ENCODE data around the gene CMTM5. TPM values are rescaled to one million over a fixed set of nuclear protein-coding genes. Genes with fewer than 3 reads are reported as not detected.

Gene CMTM5
- total RNA-seq, 1 donor from 2014 or later: not detected

DNA sequence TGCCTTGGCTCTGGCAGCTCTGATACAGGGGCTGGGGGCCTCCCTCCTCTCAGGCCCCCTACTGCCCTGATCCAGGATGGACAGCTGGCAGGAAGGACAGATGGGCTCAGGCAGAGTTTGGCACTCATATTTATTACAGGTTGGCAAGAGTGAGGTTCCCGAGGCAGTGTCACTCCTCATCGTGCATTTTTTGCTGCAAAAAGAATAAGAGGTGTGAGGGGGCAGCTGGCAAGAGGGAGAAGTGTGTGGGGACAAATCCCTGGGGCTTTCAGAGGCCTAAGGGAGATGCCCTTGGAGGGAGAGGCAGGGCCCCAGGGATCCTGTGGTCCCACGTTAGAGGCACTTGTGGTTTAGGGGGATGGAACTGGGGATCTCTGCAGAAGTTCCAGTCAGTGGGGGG, 5.0 kb downstream of the CMTM5 start:
- Histone ChIP-seq H3K27me3 (ENCODE audit: control insufficient read depth, insufficient read depth, low read length) (no peaks in the 10 kb centered on the region), H3K36me3 (ENCODE audit: control insufficient read depth, insufficient read depth, low read length) (no peaks in the 10 kb centered on the region), H3K4me3 (ENCODE audit: low read depth, low read length) (no peak overlapping the region)
- FAIRE-seq (no peak), DNase-seq (ENCODE audit: low read depth) (no peak)
- TF ChIP-seq, protein P1, sequence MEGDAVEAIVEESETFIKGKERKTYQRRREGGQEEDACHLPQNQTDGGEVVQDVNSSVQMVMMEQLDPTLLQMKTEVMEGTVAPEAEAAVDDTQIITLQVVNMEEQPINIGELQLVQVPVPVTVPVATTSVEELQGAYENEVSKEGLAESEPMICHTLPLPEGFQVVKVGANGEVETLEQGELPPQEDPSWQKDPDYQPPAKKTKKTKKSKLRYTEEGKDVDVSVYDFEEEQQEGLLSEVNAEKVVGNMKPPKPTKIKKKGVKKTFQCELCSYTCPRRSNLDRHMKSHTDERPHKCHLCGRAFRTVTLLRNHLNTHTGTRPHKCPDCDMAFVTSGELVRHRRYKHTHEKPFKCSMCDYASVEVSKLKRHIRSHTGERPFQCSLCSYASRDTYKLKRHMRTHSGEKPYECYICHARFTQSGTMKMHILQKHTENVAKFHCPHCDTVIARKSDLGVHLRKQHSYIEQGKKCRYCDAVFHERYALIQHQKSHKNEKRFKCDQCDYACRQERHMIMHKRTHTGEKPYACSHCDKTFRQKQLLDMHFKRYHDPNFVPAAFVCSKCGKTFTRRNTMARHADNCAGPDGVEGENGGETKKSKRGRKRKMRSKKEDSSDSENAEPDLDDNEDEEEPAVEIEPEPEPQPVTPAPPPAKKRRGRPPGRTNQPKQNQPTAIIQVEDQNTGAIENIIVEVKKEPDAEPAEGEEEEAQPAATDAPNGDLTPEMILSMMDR (IDR thresholded peaks at IDR 0.05; ENCODE audit: insufficient read depth, low read length, severe bottlenecking): no peak

DNA sequence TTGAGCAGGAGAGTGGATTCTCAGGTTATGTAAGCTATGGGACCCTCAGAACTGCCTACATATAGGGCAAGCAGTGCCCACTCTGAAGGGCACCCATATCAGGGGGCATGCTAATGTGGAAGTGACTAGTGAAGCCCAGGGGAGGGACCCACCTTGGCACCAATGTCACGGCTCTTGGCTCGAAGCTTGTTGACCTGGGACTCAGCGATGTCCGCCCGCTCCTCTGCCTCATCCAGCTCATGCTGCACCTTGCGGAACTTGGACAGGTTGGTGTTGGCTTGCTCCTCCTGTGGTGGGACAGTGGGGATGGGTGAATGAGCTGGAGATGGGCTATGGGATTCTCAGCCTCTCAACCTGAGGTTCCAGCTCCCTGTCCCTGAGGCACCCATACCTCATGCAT, 5.4 kb downstream of the CMTM5 start:
- TF ChIP-seq, protein P1 (IDR thresholded peaks at IDR 0.05; ENCODE audit: insufficient read depth, low read length, severe bottlenecking): no peak
- DNase-seq (ENCODE audit: low read depth) (no peak), FAIRE-seq (peak; percentile 87)
- H3K27me3 ChIP-seq (ENCODE audit: control insufficient read depth, insufficient read depth, low read length): no peaks in the 10 kb centered on the region
- H3K36me3 ChIP-seq (ENCODE audit: control insufficient read depth, insufficient read depth, low read length): no peaks in the 10 kb centered on the region
- no peak overlapping the region for H3K4me3 ChIP-seq (ENCODE audit: low read depth, low read length)

DNA sequence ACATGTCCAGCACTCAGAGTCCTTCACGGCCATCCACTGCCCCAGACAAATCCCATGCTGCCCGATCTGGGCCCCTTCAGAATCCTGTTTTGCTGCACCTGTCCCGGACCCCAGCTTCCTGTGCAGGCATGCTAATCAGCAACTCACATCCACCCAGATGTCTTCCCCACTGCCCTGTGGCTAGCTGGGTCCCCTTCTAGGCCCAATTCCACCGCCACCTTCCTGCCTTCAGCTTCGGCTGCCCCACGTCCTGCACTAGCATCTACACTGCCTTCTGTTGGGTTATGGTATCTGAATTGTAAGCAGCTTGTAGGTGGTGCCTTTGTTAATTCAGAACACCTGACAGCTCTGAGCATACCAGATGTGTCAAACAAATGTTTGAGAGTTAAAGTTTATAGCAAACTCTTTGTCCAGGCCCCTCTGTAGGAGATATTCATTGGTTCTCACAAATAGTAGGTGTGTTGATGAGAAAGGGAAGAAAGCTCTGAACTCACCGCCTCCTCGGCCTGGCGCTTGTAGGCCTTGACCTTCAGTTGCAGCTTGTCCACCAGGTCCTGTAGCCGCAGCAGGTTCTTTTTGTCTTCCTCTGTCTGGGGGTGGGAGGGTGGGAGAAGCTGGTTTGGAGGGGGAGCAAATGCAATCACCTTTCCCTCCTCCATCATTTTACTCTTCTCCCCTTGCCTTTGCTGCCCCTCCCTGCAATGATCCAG, 6.0 kb downstream of the CMTM5 start:
- no peaks in the 10 kb centered on the region for H3K36me3 ChIP-seq (ENCODE audit: control insufficient read depth, insufficient read depth, low read length)
- no peak overlapping the region for H3K4me3 ChIP-seq (ENCODE audit: low read depth, low read length)
- TF ChIP-seq, protein P1 (IDR thresholded peaks at IDR 0.05; ENCODE audit: insufficient read depth, low read length, severe bottlenecking): no peak
- FAIRE-seq (no peak), DNase-seq (ENCODE audit: low read depth) (no peak)
- H3K27me3 ChIP-seq (ENCODE audit: control insufficient read depth, insufficient read depth, low read length): no peaks in the 10 kb centered on the region

DNA sequence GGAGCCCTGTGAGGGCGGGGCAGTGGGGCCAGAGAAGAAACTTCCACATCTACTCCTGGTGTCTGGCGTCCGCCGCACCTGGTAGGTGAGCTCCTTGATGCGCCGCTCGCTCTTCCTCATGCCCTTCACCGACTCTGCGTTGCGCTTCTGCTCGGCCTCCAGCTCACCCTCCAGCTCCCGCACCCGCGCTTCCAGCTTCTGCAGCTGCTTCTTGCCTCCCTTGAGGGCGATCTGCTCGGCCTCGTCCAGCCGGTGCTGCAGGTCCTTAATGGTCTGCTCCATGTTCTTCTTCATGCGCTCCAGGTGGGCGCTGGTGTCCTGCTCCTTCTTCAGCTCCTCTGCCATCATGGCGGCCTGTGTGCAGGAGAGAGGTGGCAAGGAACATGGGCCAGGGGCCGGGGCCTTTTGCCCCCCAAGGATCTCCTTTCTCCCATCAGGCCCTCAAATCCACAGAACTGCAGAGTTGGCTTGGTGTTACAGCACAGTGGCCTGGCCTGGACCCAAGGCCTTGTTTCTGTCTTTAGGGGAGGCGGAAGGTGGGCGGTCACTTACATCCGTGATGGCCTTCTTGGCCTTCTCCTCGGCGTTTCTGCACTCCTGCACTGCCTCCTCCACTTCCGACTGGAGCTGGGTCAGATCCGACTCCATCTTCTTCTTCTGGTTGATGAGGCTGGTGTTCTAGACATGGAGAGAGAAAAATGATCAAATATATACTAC, 7.7 kb downstream of the CMTM5 start:
- FAIRE-seq: no peak
- TF ChIP-seq, protein P1 (IDR thresholded peaks at IDR 0.05; ENCODE audit: insufficient read depth, low read length, severe bottlenecking): no peak
- Histone ChIP-seq H3K27me3 (ENCODE audit: control insufficient read depth, insufficient read depth, low read length) (no peaks in the 10 kb centered on the region), H3K4me3 (ENCODE audit: low read depth, low read length) (no peak overlapping the region), H3K36me3 (ENCODE audit: control insufficient read depth, insufficient read depth, low read length) (no peaks in the 10 kb centered on the region)
- no peak for DNase-seq (ENCODE audit: low read depth)

DNA sequence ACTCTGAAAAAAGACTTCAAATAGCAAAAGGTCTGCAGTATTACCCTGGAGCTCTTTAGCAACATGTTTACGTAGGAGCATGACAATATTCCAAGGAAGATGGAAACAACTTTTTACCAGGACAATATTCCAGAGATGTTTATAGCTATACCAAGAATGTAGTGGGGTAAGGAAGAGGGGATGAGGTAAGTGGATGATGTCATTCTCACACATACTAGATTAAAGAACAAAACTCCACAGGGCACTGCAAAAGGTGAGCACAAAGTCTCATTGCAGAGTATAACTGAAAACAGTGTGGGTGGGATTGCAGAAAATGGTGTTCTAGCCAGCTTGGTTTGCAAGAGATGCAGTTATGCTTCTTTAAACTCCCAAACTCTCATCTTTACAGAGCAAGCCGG, 8.4 kb downstream of the CMTM5 start:
- no peak overlapping the region for H3K4me3 ChIP-seq (ENCODE audit: low read depth, low read length)
- no peak for FAIRE-seq
- TF ChIP-seq, protein P1 (IDR thresholded peaks at IDR 0.05; ENCODE audit: insufficient read depth, low read length, severe bottlenecking): no peak
- no peaks in the 10 kb centered on the region for H3K36me3 ChIP-seq (ENCODE audit: control insufficient read depth, insufficient read depth, low read length)
- DNase-seq (ENCODE audit: low read depth): no peak
- H3K27me3 ChIP-seq (ENCODE audit: control insufficient read depth, insufficient read depth, low read length): no peaks in the 10 kb centered on the region

Data from bronchial epithelial cell (primary cell).